HG03575 (cell line): ENCODE results near the gene NKX2-3.

ENCODE experiments used
- ATAC-seq: cut with Tn5 transposase; IDR thresholded peaks from one replicate; pipeline ENCODE4 v1.9.1; 2021; ENCODE audit not compliant: unreplicated experiment, insufficient number of reproducible peaks, low FRiP score; ENCODE audit errors: extremely low read depth

The NKX2-3 gene

DNA sequence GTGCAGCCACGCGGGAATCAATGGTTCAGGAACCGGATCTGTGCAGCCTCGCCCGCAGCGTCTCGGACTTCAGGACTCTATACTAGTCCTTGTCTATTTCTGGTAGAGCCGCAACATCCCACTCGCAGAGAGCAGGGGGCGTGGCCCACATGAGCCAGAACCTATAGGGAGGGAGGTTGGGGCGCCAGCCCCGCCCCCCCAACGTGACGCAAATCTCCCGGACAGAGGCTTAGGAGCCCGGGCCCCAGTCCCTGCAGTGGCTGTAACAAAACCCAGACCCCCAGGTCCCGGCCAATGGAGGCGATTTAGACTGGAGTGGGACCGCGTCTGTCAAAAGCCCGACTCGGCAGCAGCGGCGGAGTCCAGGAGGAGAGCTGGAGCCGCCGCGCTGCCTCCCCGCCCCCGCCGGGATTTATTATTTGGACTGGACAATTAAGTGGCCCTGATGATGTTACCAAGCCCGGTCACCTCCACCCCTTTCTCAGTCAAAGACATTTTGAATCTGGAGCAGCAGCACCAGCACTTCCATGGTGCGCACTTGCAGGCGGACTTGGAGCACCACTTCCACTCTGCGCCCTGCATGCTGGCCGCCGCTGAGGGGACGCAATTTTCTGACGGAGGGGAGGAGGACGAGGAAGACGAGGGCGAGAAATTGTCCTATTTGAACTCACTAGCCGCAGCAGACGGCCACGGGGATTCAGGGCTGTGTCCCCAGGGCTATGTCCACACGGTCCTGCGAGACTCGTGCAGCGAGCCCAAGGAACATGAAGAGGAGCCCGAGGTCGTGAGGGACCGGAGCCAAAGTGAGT lies at the start of gene NKX2-3:
NKX2-3 (plus strand) TSS at position 256 of the 809 bp plus-strand sequence; CDS start at position 446, 190 bp downstream.
- no peak for ATAC-seq

DNA sequence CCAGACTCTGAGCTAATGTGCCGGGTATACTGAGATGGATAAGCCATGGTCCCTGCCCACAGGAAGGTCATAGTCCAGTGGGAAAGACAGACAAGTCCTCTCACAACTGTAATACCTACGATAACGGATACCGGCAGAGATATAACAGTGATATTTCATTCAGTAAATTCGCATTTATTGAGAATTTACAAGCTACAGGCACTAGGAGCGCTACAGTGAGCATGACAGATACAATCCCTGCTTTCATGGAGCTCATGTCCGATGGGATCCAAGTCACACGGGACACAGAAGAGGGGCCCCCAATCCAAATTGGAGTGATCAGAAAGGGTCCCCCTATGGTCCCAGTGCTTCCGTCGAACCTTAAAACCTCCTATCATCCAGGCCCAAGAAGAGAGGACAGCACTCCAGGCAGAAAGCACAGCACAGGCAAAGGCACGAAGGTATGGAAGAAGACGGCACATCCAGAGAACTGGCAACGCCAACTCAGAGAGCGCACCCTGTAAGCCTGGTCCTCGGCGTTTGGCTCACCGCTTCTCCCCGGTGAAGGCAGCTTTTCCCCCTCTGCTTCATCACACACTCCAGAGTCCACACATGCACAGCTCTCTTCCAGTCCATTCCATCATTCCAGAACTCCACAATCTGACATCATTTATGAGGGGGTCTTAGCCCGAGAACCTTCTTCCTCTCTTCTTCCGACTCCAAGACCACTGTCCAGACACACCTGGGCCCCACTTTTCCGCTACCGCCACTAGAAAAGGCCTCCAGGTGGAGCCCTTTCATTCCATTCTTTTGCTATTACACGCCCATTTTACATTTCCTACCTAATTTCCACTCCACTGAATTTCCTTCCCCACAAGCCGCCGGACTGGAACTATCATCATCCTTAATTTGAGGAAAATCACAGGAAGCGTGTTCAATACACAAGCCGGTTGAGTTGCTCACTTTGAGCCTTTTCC lies 47.8 kb upstream of the NKX2-3 start:
- no peak for ATAC-seq

DNA sequence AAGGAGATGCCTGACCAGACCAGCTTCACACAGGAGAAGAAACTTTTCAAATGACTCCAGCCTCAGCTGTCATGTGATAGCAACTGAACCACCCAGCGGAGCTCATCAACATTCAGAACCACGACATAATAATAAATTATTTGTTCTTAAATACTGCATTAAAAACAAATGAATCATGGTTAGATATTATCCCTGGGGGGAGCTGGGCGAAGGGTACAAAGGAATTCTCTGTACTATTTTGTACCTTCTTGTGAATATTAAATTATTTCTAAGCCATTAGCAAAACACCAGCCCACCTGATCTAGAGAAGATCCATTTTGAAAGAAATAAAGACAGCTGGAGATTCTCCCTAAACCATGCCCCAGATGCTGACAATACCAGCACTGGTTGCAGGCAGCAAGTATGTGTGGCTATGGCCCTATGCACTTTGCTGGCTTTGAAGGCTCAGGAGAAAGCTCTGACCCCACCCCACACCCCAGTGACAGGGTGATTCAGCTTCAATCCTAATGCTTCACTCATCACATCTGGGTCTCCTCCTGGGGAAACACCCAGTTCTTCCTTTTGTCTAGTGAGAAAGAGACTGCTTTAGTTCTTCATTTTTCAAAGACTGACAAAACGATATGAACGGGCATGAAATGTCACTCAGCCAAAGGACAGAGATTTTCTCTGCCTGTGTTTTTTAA lies 45.5 kb upstream of the NKX2-3 start:
- no peak for ATAC-seq

GRCh38 chr10:99489271-99489670 lies 43.5 kb upstream of the NKX2-3 start:
- ATAC-seq = no peak

GRCh38 chr10:99497343-99498025 lies 35.3 kb upstream of the NKX2-3 start:
- no peak for ATAC-seq

DNA sequence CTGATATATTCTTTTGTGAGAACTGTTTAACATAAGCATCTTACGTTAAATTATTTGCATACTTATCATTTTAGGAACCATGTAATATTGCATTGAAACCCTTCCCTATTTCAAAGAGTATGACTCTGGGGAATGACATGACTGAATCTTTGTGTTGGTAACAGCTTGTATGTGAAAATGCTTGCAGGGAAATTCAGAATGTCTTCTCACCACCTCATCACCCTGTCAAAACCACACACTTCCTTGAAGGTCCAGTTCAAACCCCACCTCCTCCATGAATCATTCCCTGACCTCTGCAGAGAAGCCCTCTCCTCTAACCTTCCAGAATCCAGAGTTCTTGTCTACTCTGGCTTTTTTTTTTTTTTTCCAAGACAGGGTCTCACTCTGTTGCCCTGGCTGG lies 26.3 kb upstream of the NKX2-3 start:
- ATAC-seq = no peak

GRCh38 chr10:99507265-99507664 lies 25.5 kb upstream of the NKX2-3 start:
- no peak for ATAC-seq

- no peak for ATAC-seq
Measured at GRCh38 chr10:99513061-99513460, 19.7 kb upstream of the NKX2-3 start.

DNA sequence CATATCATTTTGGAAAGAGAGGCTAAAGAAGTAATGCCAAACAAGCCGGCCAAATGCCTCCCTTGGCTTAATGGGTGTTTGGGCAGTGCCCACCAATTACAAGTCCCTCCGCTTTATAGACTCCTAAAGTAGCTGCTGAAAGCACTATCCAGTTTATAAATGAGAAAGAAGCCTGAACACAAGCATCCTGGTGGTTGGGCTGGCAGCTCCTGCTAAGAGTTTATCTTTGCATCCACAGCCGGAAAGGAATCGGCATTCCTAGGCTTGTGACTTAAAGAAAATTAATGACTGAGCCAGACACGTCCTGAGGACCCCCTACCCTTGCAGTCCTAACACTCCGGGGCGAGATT lies 13.1 kb upstream of the NKX2-3 start:
- no peak for ATAC-seq

DNA sequence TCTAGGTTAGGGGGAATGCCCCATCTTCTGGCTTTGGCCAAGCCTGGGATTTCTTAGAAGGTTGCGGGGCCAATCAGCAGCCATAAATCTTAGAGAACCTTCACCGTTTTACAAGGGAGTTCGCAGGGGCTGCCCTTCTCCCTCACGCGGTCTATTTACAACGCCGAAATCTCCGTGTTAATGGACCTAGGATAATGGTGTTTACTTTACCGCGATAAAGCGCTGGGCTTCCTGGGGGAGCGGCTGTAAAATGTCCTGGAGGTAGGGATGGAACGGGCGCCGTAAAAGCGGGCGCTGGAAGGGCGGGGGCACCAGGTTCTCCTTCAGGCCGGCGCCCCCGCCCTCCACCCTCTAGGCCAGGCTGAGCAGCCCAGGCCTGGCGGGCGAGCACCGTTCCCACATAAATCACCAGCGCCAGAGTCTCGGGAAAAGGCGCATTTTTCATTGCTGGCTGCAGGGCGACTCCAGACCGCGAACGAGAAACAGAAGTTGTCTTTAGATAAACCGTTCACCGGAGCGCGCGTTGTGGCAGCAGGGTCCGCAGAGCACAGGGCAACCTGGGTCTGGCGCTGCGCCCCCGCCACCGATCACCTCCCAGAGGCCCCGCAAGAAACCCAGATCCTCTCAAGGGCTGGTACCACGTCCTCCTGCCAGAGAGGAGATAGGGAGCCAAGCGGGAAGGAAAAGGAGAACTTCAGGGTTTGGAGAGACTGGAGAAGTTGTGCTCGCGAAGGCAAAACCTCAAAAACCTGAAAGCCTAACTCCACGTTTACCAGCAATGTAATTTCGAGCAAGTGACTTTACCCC lies 12.5 kb upstream of the NKX2-3 start:
- ATAC-seq = no peak

GRCh38 chr10:99520847-99521764 lies 11.6 kb upstream of the NKX2-3 start:
- ATAC-seq = no peak

DNA sequence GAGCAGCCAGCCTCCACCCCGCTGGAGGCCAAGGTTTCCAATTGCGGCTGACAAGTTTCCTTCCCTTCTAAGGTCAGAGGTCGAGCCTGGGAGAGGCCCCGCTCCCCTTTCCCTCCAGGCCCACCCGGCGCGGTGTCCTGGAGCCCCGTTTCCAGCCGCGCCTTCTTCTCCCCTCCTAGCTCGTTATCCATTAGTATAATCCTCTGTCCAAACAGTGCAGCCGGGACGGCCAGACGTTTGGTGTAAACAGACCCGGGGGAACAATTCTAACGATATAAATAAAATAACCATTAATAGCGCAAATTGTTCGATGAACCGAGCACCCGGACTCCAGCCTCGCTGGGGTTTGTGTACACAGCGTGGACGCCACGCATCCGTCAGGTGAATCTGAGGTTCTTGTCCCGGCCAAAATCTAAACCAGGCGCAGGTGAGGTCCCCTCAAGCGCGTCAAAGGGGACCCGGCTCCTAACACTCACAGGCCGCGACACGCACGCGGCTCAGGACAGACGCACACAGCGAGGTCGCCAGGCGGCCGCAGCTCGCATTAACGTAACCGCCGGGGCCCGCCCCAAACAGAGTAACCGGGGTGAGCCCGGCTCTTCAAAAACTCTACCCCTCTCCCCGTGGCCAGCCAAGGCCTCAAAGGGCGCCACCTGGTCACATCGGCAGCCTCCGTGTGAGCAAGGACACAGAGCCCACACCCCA lies 10.8 kb upstream of the NKX2-3 start:
- ATAC-seq = no peak

GRCh38 chr10:99522470-99523250 lies 10.1 kb upstream of the NKX2-3 start:
- ATAC-seq = no peak

DNA sequence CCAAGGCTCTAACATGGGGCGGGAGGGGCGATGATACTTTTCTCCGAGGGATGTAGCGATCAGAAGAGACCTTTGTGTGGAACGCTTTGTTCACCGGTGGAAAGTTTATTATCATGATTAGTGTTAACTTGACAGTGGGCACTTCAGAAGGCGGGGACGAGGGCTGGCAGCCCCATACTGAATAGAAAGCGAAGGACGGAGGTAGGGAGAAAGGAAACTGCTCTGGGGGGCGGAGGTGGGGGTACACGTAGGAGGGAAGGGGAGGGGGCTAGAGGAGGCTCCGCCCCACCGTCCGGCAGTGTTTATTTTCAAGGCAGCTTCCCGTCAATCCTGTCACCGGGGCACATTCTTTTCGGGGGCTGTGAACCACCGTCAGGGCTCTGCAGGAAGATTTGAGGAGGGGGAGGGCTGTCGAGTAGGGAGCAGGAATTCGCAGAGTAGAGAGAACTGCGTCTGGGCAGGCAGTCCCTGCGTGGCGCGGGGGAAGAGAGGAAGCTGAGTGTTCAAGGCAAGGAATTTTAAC lies 9.4 kb upstream of the NKX2-3 start:
- ATAC-seq = no peak

GRCh38 chr10:99524050-99524666 lies 8.6 kb upstream of the NKX2-3 start:
- no peak for ATAC-seq
